ENCODE data around the gene FUS. TPM values are rescaled to one million over a fixed set of nuclear protein-coding genes. Genes with fewer than 3 reads are reported as not detected.

Gene FUS
- total RNA-seq, 2 donors from 2014 or later: 168 to 208 TPM

GRCh38 chr16:31215287-31216162, 35.6 kb downstream of the FUS start:
- DNase-seq (ENCODE audit: low spot score): no peak

GRCh38 chr16:31216422-31217135, 36.6 kb downstream of the FUS start, which contains the start of gene PYDC1:
PYDC1 (minus strand) TSS chr16:31217135; CDS start chr16:31217028, 107 bp downstream.
- peak; percentile 86 for DNase-seq (ENCODE audit: low spot score)
- intact Hi-C loops (cut with DNase I): no loop called here

More at GRCh38 chr16:31215287-31216162, 35.6 kb downstream of the FUS start:
- intact Hi-C loops (cut with DNase I): no loop called here

GRCh38 chr16:31217136-31217530, 37.2 kb downstream of the FUS start:
- DNase-seq (ENCODE audit: low spot score): no peak
- intact Hi-C loops (cut with DNase I): no loop called here

GRCh38 chr16:31219154-31219741, 39.3 kb downstream of the FUS start:
- intact Hi-C loops (cut with DNase I): no loop called here

GRCh38 chr16:31221357-31222160, 41.6 kb downstream of the FUS start:
- no peak for DNase-seq (ENCODE audit: low spot score)
- intact Hi-C loops (cut with DNase I): no loop called here

More at GRCh38 chr16:31219154-31219741, 39.3 kb downstream of the FUS start:
- DNase-seq (ENCODE audit: low spot score): no peak

- intact Hi-C loops (cut with DNase I): no loop called here
- DNase-seq (ENCODE audit: low spot score): no peak
Measured at GRCh38 chr16:31223044-31223443, 43.1 kb downstream of the FUS start.

GRCh38 chr16:31224092-31224955, 44.4 kb downstream of the FUS start:
- no peak for DNase-seq (ENCODE audit: low spot score)
- intact Hi-C loops (cut with DNase I): no loop called here

- intact Hi-C loops (cut with DNase I): no loop called here
- no peak for DNase-seq (ENCODE audit: low spot score)
Measured at GRCh38 chr16:31225193-31225592, 45.3 kb downstream of the FUS start.

- intact Hi-C loops (cut with DNase I): no loop called here
- no peak for DNase-seq (ENCODE audit: low spot score)
Measured at GRCh38 chr16:31228206-31228605, 48.3 kb downstream of the FUS start.

GRCh38 chr16:31229501-31229900, 49.6 kb downstream of the FUS start:
- DNase-seq (ENCODE audit: low spot score): no peak
- intact Hi-C loops (cut with DNase I): no loop called here

- intact Hi-C loops (cut with DNase I): no loop called here
Measured at GRCh38 chr16:31238041-31238440, 58.1 kb downstream of the FUS start.

More at GRCh38 chr16:31238041-31238440, 58.1 kb downstream of the FUS start:
- no peak for DNase-seq (ENCODE audit: low spot score)

Other genes starting within 250 kb of the FUS start
- 10 to 100 TPM; 11.0 to 17.5 TPM for gene ORAI3, start 231.1 kb upstream of the FUS start, total RNA-seq
- gene SETD1A, start 222.4 kb upstream of the FUS start, total RNA-seq: 10 to 100 TPM; 11.8 to 17.7 TPM
- gene HSD3B7, start 194.9 kb upstream of the FUS start, total RNA-seq: 10 to 100 TPM; 38.5 to 39.2 TPM
- gene STX1B, start 169.5 kb upstream of the FUS start, total RNA-seq: 1 to 10 TPM in 1 of 2 donors, under 1 TPM in 1; 0.95 to 1.1 TPM
- gene STX4, start 146.6 kb upstream of the FUS start, total RNA-seq: 10 to 100 TPM; 54.4 to 75.4 TPM
- gene ZNF668, start 105.9 kb upstream of the FUS start, total RNA-seq: 10 to 100 TPM; 12.1 to 14.6 TPM
- gene ZNF646, start 105.7 kb upstream of the FUS start, total RNA-seq: 10 to 100 TPM; 10.1 to 11.7 TPM
- 1 to 10 TPM; 1.5 to 3.5 TPM for gene PRSS53, start 91.2 kb upstream of the FUS start, total RNA-seq
- gene VKORC1, start 85.3 kb upstream of the FUS start, total RNA-seq: 100 to 1,000 TPM in 1 of 2 donors, 10 to 100 TPM in 1; 77.8 to 113 TPM
- 10 to 100 TPM; 29.8 to 30.6 TPM for gene BCKDK, start 71.8 kb upstream of the FUS start, total RNA-seq
- 10 to 100 TPM; 49.9 to 51.3 TPM for gene KAT8, start 62.5 kb upstream of the FUS start, total RNA-seq
- under 1 TPM in 1 of 2 donors, not detected in 1; 0.23 TPM for gene PRSS8, start 44.4 kb upstream of the FUS start, total RNA-seq
- gene PRSS36, start 30.1 kb upstream of the FUS start, total RNA-seq: 1 to 10 TPM; 2.9 to 5.2 TPM
- gene PYCARD, start 22.6 kb downstream of the FUS start, total RNA-seq: 10 to 100 TPM; 13.0 to 23.9 TPM
- under 1 TPM; 0.05 to 0.10 TPM for gene TRIM72, start 34.0 kb downstream of the FUS start, total RNA-seq
- not detected for gene PYDC1, start 37.0 kb downstream of the FUS start, total RNA-seq
- gene ITGAM, start 79.8 kb downstream of the FUS start, total RNA-seq: 10 to 100 TPM; 12.3 to 35.7 TPM
- 10 to 100 TPM; 13.4 to 15.2 TPM for gene ITGAX, start 175.0 kb downstream of the FUS start, total RNA-seq
- under 1 TPM in 1 of 2 donors, not detected in 1; 0.24 TPM for gene ITGAD, start 213.2 kb downstream of the FUS start, total RNA-seq
- 1 to 10 TPM; 1.1 to 1.5 TPM for gene COX6A2, start 248.2 kb downstream of the FUS start, total RNA-seq

All from posterior vena cava (tissue), 2 donors.